Lung (tissue), 12 donors: ENCODE data around the gene EFNA2. TPM values are rescaled to one million over a fixed set of nuclear protein-coding genes. Genes with fewer than 3 reads are reported as not detected.

Experiments used
- ATAC-seq: fragments of 200-7000 bp; cut with Tn5 transposase; one replicate; pipeline ENCODE4 v1.9.1; 2020; ENCODE audit warnings: moderate number of reproducible peaks; ENCODE audit not compliant: insufficient read depth, low FRiP score
- DNase-seq, 3 donors: peaks; one replicate each; pipeline ENCODE4 v3.0.0-alpha.2; 2013 to 2017
- H3K27ac ChIP-seq, 2 donors: one replicate each; pipeline ENCODE4 v1.5.1; 2013; ENCODE audit warnings: mild to moderate bottlenecking in 2 of 2, moderate library complexity in 2 of 2, control low read depth in 1 of 2, inconsistent platforms in 1 of 2, low read depth in 1 of 2, low read length in 1 of 2
- H3K27me3 ChIP-seq, 3 donors: one replicate each; pipeline ENCODE4 v1.5.1; 2013; ENCODE audit warnings: low read length in 2 of 3; ENCODE audit not compliant: control insufficient read depth in 3 of 3, insufficient read depth in 3 of 3
- H3K36me3 ChIP-seq, 4 donors: one replicate each; pipeline ENCODE4 v1.5.1; 2013; ENCODE audit warnings: low read length in 4 of 4, mild to moderate bottlenecking in 1 of 4, moderate library complexity in 1 of 4; ENCODE audit not compliant: control insufficient read depth in 4 of 4, insufficient read depth in 4 of 4
- H3K4me1 ChIP-seq, 5 donors: one replicate each; pipeline ENCODE4 v1.5.1; 2013; ENCODE audit warnings: low read length in 5 of 5, mild to moderate bottlenecking in 2 of 5, moderate library complexity in 1 of 5; ENCODE audit not compliant: control insufficient read depth in 5 of 5, insufficient read depth in 5 of 5
- H3K4me3 ChIP-seq: one replicate; pipeline ENCODE4 v1.5.1; 2013; ENCODE audit warnings: mild to moderate bottlenecking, control low read depth, moderate library complexity
- H3K9ac ChIP-seq, 2 donors: one replicate each; pipeline ENCODE4 v1.5.1; 2013; ENCODE audit warnings: low read length in 2 of 2, control low read depth in 1 of 2; ENCODE audit not compliant: insufficient read depth in 1 of 2
- H3K9me3 ChIP-seq, 4 donors: one replicate each; pipeline ENCODE4 v1.5.1; 2013; ENCODE audit warnings: low read length in 3 of 4, mild to moderate bottlenecking in 1 of 4, moderate library complexity in 1 of 4; ENCODE audit not compliant: control insufficient read depth in 4 of 4, insufficient read depth in 3 of 4
- CTCF ChIP-seq: IDR thresholded peaks from 2 replicates; pipeline ENCODE4 v1.5.1; 2012; ENCODE audit warnings: mild to moderate bottlenecking; ENCODE audit errors: control extremely low read depth, extremely low read depth
- WGBS, 2 donors: extraction: QIAGEN DNeasy Blood & Tissue Kit; methylation state at CpG; one replicate each; pipeline ENCODE4 v1.1.7; 2013; 5-methylcytosine and 5-hydroxymethylcytosine counted together
- polyA plus RNA-seq, 2 donors: library from polyadenylated mRNA; stranded (reverse); fragments of 200-250 nt; gene quantifications; one replicate each; pipeline ENCODE4 v1.2.1, GENCODE V29; 2013
- total RNA-seq, 2 donors: library from RNA; depleted of rRNA in 1 of 2; stranded (reverse); fragments of >200 nt in 1 of 2; gene quantifications; one replicate each; pipeline ENCODE4 v1.2.1, GENCODE V29; 2014 to 2021
- donor health status: control.
- donor health status: control.
- donor health status: Bipolar disorder and iron deficiency.
- donor health status: healthy.
- donor health status: DM: yes; HTN: yes; CAD: no.

EFNA2 gene
- total and polyA plus RNA-seq, 4 donors = 0.37 TPM; not detected in 3

GRCh38 chr19:1277061-1277460, 8.6 kb upstream of the EFNA2 start:
- H3K4me3 ChIP-seq = no peak overlapping the region
- H3K27me3 ChIP-seq = no peaks in the 10 kb centered on the region
- no peak overlapping the region for H3K27ac ChIP-seq
- H3K36me3 ChIP-seq = peaks cover 13 to 38% (median 26%) of the 10 kb centered on the region in 4 donors
- H3K4me1 ChIP-seq = peaks cover 0 to 24% (median 12%) of the 10 kb centered on the region in 5 donors
- no peak for DNase-seq
- no peak for TF ChIP-seq CTCF
- WGBS, 2 donors = 93 to 94% methylated on average over 15 of the region's 15 CpGs
- H3K9ac ChIP-seq = no peak overlapping the region
- no peak for ATAC-seq
- no peaks in the 10 kb centered on the region for H3K9me3 ChIP-seq

DNA sequence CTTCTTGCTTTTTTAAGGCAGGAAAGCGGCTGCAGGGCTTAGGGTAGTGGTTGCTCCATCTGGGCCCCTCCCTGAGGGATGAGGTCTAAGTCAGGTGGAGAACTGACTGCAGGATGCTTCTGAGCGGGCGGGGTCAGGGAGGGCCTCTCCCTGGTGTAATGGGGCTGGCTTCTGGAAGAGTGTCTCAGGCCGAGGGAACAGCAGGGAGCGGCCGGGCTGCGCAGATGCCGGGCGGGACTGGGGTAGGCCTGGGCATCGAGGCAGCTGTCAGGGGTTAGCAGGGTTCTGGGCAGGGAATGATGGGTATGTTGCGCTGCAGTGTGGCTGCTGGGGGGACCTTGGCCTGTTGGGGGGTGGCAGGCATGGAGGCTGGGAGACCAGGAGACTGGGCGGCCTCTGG, 7.6 kb upstream of the EFNA2 start:
- Histone ChIP-seq H3K36me3 (peaks cover 7 to 31% (median 16%) of the 10 kb centered on the region in 4 donors), H3K9me3 (no peaks in the 10 kb centered on the region), H3K27me3 (no peaks in the 10 kb centered on the region), H3K9ac (no peak overlapping the region), H3K27ac (no peak overlapping the region), H3K4me3 (no peak overlapping the region), H3K4me1 (peaks cover 0 to 24% (median 12%) of the 10 kb centered on the region in 5 donors)
- ATAC-seq = no peak
- TF ChIP-seq CTCF = no peak
- DNase-seq = no peak
- WGBS, 2 donors = 92 to 95% methylated on average over 12 of the region's 12 CpGs

DNA sequence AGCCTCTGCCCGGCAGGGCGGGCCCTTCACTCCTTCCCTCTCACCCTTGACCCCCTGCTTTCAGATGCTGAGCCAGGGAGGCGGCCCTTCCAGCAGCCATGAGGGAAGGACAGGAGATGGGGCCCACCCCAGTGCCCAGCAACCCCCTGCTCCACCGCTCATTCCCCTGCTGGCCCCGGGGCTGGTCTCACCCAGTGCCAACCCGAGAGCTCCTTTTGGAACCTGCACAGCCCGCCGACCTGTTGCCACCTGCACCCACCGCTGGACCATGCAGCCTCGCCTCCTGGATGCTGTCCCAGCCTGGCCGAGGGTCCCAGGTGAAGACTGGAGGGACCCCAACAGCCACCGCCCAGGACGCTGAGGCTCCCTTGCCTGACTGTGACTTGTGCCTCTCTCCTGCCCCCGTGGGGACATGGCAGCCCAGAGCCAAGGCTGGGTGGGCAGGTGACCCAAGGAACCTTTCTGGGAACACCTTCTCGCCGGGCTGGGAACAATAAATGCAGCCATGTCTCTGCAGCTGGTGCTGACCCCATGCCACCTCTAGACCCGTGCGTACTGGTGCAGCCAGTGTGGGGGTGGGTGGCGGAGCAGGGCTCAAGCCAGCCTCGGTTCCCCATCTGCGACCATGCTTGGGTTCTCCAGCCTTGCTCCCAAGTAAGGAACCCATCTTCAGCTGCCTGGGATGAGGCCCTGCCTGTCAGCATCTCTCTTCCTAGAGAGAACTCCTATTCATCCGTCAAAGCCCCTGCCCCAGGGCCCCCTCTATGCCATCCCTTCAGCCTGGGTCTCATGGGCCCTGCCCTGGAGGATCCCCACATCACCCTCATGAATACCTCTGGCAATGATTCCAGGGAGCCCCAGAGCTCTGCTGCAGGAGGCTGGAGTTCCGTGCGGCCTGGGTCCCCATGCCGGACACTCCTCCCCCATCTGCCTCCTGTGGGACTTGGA, 6.7 kb upstream of the EFNA2 start:
- no peak for ATAC-seq
- TF ChIP-seq CTCF = no peak
- Histone ChIP-seq H3K4me1 (peaks cover 0 to 24% (median 10%) of the 10 kb centered on the region in 5 donors), H3K9me3 (no peaks in the 10 kb centered on the region), H3K36me3 (peaks cover 2 to 22% (median 8%) of the 10 kb centered on the region in 4 donors), H3K9ac (no peak overlapping the region), H3K27ac (no peak overlapping the region), H3K4me3 (no peak overlapping the region), H3K27me3 (no peaks in the 10 kb centered on the region)
- DNase-seq = no peak
- 90 to 95% methylated on average over 25 of the region's 25 CpGs for WGBS, 2 donors
